GM12878 (cell line): ENCODE data around the gene CYREN. TPM values are rescaled to one million over a fixed set of nuclear protein-coding genes. Genes with fewer than 3 reads are reported as not detected.

Experiments
- CEBPZ ChIP-seq: fragments of 150-350 bp; IDR thresholded peaks from 2 replicates; pipeline ENCODE4 v1.6.1; 2016; ENCODE audit warnings: low read depth, low read length
- SMAD1 ChIP-seq: fragments of 450-650 bp; IDR thresholded peaks from 2 replicates; pipeline ENCODE4 v1.6.1; 2018; ENCODE audit warnings: mild to moderate bottlenecking, low read depth; ENCODE audit not compliant: partially characterized antibody
- STAT1 ChIP-seq: fragments of 450-650 bp; conservative IDR thresholded peaks from 2 replicates; pipeline ENCODE4 v1.6.1; 2014; ENCODE audit warnings: antibody characterized with exemption, mild to moderate bottlenecking
- TARDBP ChIP-seq: IDR thresholded peaks from 2 replicates; pipeline ENCODE4 v1.6.1; 2016; ENCODE audit warnings: borderline replicate concordance
- TCF3 ChIP-seq: IDR thresholded peaks from 2 replicates; pipeline ENCODE4 v1.6.1; 2012; ENCODE audit warnings: low read depth, mild to moderate bottlenecking, low read length, borderline replicate concordance; ENCODE audit not compliant: insufficient read depth
- ZZZ3 ChIP-seq: IDR thresholded peaks from 2 replicates; pipeline ENCODE4 v1.6.1; 2011; ENCODE audit warnings: low read depth; ENCODE audit not compliant: control insufficient read depth, insufficient read length
- polyA plus RNA-seq, 11 experiments: library from polyadenylated mRNA; depleted of rRNA in 4 of 11; unstranded in 6 of 11; stranded (reverse) in 5 of 11; fragments of >200 nt; fragmentation: Nextera tagmentation in 4 of 11; fragmentation: Illumina TruSeq in 1 of 11; extraction: Ambion mirVana in 4 of 11; extraction: Trizol in 1 of 11; gene quantifications; 1 replicate in 1 of 11; 2 replicates in 10 of 11; pipeline versions ENCODE4 v1.2.1 to v1.2.3, GENCODE V29; 2011 to 2016; ENCODE audit warnings: inconsistent platforms in 2 of 11, missing spikeins in 2 of 11, low read depth in 1 of 11
- total RNA-seq, 4 experiments: library from RNA; depleted of rRNA in 3 of 4; stranded (reverse); fragments of >200 nt in 3 of 4; fragmentation: Illumina TruSeq in 1 of 4; extraction: Trizol in 1 of 4; gene quantifications; 2 replicates each; pipeline versions ENCODE4 v1.2.1 to v1.2.3, GENCODE V29; 2013 to 2021

The CYREN gene
- total and polyA plus RNA-seq, 10 of the 15 experiments (the other 5 are each of a cell fraction or from before 2014, with no cell fraction given): 8.7 to 64.3 (median 55.7) TPM

GRCh38 chr7:135170274-135170997, at the start of gene CYREN (continued):
- TF ChIP-seq STAT1 (peak; percentile 88; the same call in 1 of the 2 replicates), SMAD1 (no peak), CEBPZ (no peak), TARDBP (no peak), TCF3 (peak; percentile 80), ZZZ3 (no peak)
